ENCODE results near the gene DENND4A. TPM values are rescaled to one million over a fixed set of nuclear protein-coding genes. Genes with fewer than 3 reads are reported as not detected.
A peak's percentile ranks its signal among the peaks of the same experiment; 100 is the strongest.

DENND4A gene
- total RNA-seq, 1 donor from 2014 or later: 23.7 TPM

GRCh38 chr15:65804252-65804931 lies 12.3 kb upstream of the DENND4A start:
- no peak for DNase-seq
- Mint-ChIP-seq H3K36me3 (ENCODE audit: unreplicated experiment) (no peaks in the 10 kb centered on the region), H3K9me3 (ENCODE audit: unreplicated experiment) (no peaks in the 10 kb centered on the region), H3K27ac (ENCODE audit: unreplicated experiment) (no peak overlapping the region), H3K4me3 (ENCODE audit: unreplicated experiment) (no peak overlapping the region), H3K4me1 (ENCODE audit: low read depth, unreplicated experiment) (peaks cover 4% of the 10 kb centered on the region), H3K27me3 (ENCODE audit: unreplicated experiment) (no peaks in the 10 kb centered on the region)
- TF ChIP-seq CTCF (IDR thresholded peaks at IDR 0.05; ENCODE audit: partially characterized antibody, unreplicated experiment): no peak

DNA sequence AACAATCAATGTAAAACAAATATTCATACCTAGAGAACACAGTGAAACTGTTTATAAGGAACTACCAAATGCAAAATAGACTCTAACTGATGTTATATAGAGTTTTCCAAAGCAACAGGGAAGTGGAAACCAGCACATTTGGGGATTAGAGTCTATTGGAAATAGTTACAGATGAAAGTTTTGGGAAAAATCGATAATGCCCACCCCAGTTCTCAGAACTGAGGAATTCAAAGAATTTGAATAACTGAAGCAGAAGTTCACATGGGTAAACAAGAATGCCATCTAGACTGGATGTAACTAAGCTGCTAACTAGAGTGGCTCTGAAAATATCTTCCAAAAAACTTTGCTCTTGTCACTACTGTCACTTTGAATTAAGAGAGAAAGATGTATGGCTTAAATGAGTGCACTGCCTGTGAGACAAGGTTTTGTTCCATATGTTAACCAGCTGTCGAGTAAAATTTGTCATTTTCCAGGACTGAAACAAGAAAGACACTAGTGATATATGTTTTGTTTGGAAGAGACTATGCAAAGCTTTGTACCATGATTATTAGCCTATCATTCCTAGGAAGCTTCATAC lies 9.2 kb upstream of the DENND4A start:
- no peaks in the 10 kb centered on the region for H3K27me3 Mint-ChIP-seq (ENCODE audit: unreplicated experiment)
- no peak for TF ChIP-seq CTCF (IDR thresholded peaks at IDR 0.05; ENCODE audit: partially characterized antibody, unreplicated experiment)
- H3K27ac Mint-ChIP-seq (ENCODE audit: unreplicated experiment): peak overlapping the region; percentile 40
- no peak overlapping the region for H3K4me3 Mint-ChIP-seq (ENCODE audit: unreplicated experiment)
- DNase-seq: no peak
- H3K4me1 Mint-ChIP-seq (ENCODE audit: low read depth, unreplicated experiment): peaks cover 4% of the 10 kb centered on the region
- no peaks in the 10 kb centered on the region for H3K36me3 Mint-ChIP-seq (ENCODE audit: unreplicated experiment)
- H3K9me3 Mint-ChIP-seq (ENCODE audit: unreplicated experiment): peaks cover 1% of the 10 kb centered on the region

DNA sequence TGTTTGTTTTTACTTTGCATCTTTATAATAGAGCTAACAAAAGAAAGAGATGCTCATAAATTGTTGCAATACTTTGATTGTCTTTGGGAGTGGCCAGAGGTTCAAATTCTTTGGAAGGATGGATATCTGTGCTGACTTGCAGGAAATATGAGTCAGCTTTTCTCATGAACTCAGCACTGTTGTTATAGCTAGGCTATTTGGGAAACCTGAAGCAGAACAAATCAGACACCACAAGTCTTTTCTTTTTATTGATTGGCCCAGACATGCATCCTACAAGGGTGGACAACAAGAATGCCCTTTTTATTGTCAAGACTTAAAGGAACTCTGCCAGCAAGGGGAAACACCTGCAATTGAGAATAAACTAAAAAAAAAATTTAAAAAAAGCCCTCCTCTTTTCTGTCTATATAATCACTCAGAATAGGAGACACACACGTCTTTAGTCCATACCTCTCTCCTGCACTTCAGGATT lies 4.6 kb upstream of the DENND4A start:
- DNase-seq: no peak
- Mint-ChIP-seq H3K36me3 (ENCODE audit: unreplicated experiment) (no peaks in the 10 kb centered on the region), H3K27ac (ENCODE audit: unreplicated experiment) (no peak overlapping the region), H3K4me3 (ENCODE audit: unreplicated experiment) (no peak overlapping the region), H3K4me1 (ENCODE audit: low read depth, unreplicated experiment) (peaks cover 7% of the 10 kb centered on the region), H3K9me3 (ENCODE audit: unreplicated experiment) (peaks cover 3% of the 10 kb centered on the region), H3K27me3 (ENCODE audit: unreplicated experiment) (peaks cover 4% of the 10 kb centered on the region)
- no peak for TF ChIP-seq CTCF (IDR thresholded peaks at IDR 0.05; ENCODE audit: partially characterized antibody, unreplicated experiment)

DNA sequence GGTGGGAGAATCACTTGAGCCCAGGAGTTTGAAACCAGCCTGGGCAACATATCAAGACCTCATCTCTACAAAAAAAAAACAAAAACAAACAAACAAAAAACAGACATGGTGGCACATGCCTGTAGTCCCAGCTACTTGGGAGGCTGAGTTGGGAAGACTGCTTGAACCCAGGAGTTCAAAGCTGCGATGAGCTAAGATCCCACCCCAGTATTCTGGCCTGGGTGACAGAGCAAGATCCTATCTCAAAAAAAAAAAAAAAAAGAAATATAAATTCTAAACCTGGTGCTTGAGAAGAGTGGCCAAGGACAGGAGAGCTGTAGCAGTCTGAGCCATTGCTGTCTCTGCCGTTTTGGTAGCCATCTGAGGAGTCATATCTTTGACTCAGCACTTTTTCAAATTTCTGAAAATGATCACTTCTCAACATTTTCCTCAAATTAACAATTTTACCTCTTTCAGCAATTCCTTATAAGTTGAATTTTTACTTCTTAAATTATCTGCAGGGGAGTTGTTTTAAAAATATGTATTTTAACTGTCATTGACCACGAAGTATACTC lies 3.6 kb upstream of the DENND4A start:
- H3K4me1 Mint-ChIP-seq (ENCODE audit: low read depth, unreplicated experiment): peaks cover 6% of the 10 kb centered on the region
- H3K9me3 Mint-ChIP-seq (ENCODE audit: unreplicated experiment): peaks cover 3% of the 10 kb centered on the region
- H3K36me3 Mint-ChIP-seq (ENCODE audit: unreplicated experiment): no peaks in the 10 kb centered on the region
- H3K4me3 Mint-ChIP-seq (ENCODE audit: unreplicated experiment): no peak overlapping the region
- no peak for DNase-seq
- no peak overlapping the region for H3K27ac Mint-ChIP-seq (ENCODE audit: unreplicated experiment)
- peaks cover 4% of the 10 kb centered on the region for H3K27me3 Mint-ChIP-seq (ENCODE audit: unreplicated experiment)
- TF ChIP-seq CTCF (IDR thresholded peaks at IDR 0.05; ENCODE audit: partially characterized antibody, unreplicated experiment): no peak

DNA sequence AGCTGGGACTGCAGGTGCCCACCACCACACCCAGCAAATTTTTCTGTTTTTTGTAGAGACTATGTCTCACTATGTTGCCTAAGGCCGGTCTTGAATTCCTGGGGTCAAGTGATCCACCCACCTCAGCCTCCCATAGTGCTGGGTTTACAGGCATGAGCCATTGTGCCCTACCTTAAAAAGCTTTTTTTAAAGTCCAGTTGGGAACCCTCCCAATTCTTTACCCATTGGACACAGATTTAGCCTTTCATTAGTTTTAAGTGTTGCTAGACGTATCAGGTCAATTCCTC lies 1.7 kb upstream of the DENND4A start:
- Mint-ChIP-seq H3K9me3 (ENCODE audit: unreplicated experiment) (peaks cover 3% of the 10 kb centered on the region), H3K27me3 (ENCODE audit: unreplicated experiment) (peaks cover 6% of the 10 kb centered on the region), H3K27ac (ENCODE audit: unreplicated experiment) (no peak overlapping the region), H3K4me3 (ENCODE audit: unreplicated experiment) (no peak overlapping the region), H3K4me1 (ENCODE audit: low read depth, unreplicated experiment) (peaks cover 11% of the 10 kb centered on the region), H3K36me3 (ENCODE audit: unreplicated experiment) (no peaks in the 10 kb centered on the region)
- no peak for DNase-seq
- no peak for TF ChIP-seq CTCF (IDR thresholded peaks at IDR 0.05; ENCODE audit: partially characterized antibody, unreplicated experiment)
